ENCODE measurements around the gene TSPAN33. TPM values are rescaled to one million over a fixed set of nuclear protein-coding genes. Genes with fewer than 3 reads are reported as not detected.
A peak's percentile ranks its signal among the peaks of the same experiment; 100 is the strongest.

The TSPAN33 gene
- total and polyA plus RNA-seq, 9 of the 15 experiments (the other 6 are each of a cell fraction or from before 2014, with no cell fraction given), result 0.03 to 1.5 (median 0.23) TPM; not detected in 2

DNA sequence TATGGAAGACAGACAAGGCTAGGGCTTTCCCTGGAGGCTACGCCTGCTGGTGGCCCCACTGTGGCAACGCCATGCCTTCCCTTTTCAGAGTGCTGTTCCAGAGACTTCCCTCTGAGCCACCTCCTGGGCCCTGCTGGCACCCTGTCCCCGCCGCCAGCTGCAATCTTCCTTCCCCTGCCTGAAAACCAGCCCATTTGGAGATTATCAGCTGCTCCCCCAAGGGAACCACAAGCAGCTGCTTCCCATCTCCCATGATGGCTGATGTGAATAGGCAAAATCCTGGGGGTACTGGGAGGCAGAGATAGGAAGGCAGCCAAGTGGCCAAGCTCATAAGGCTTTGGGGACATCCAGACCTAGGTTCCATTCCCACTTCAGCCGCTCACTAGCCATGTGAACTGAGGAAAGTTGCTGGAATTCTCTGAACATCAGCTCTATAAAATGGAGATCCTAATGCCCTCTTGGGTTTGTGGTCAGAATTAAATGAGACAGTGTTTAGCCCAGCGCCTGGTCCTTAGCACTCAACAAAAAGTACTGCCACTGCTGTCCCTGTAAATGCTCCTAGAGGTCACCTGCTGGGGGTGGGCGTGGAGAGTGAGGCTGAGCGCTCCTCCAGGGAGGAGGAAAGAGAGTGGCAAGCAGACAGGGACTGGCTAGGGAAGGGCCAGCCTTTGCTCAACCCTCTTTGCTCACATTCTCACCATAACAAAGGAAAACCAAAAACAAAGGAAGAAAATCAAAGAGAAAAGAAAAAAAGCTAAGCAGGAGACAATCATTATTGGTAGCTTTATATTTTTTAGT is 5.9 kb downstream of the TSPAN33 start (continued):
- TF ChIP-seq RHOXF2B (CRISPR knock-in tag; conservative IDR thresholded peaks at IDR 0.05), result no peak
- no peak for TF ChIP-seq KLF10 (CRISPR knock-in tag; IDR thresholded peaks at IDR 0.05)
- peak; percentile 80; the same call in 1 of the 2 replicates for TF ChIP-seq TARDBP (IDR thresholded peaks at IDR 0.05)
- TF ChIP-seq TCF3 (CRISPR knock-in tag; IDR thresholded peaks at IDR 0.05), result peak; percentile 100
- TF ChIP-seq, protein P1, sequence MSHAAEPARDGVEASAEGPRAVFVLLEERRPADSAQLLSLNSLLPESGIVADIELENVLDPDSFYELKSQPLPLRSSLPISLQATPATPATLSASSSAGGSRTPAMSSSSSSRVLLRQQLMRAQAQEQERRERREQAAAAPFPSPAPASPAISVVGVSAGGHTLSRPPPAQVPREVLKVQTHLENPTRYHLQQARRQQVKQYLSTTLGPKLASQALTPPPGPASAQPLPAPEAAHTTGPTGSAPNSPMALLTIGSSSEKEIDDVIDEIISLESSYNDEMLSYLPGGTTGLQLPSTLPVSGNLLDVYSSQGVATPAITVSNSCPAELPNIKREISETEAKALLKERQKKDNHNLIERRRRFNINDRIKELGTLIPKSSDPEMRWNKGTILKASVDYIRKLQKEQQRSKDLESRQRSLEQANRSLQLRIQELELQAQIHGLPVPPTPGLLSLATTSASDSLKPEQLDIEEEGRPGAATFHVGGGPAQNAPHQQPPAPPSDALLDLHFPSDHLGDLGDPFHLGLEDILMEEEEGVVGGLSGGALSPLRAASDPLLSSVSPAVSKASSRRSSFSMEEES (CRISPR knock-in tag; IDR thresholded peaks at IDR 0.05), result no peak
- no peak for TF ChIP-seq LARP7 (IDR thresholded peaks at IDR 0.05)
- TF ChIP-seq ZKSCAN1 (IDR thresholded peaks at IDR 0.05; ENCODE audit: low read depth, low read length), result peak; percentile 74; the same call in 1 of the 2 replicates
- TF ChIP-seq E2F3 (CRISPR knock-in tag; IDR thresholded peaks at IDR 0.05), result peak; percentile 82
- no peak for TF ChIP-seq E4F1 (CRISPR knock-in tag; IDR thresholded peaks at IDR 0.05; ENCODE audit: borderline replicate concordance)
- TF ChIP-seq, protein P2, sequence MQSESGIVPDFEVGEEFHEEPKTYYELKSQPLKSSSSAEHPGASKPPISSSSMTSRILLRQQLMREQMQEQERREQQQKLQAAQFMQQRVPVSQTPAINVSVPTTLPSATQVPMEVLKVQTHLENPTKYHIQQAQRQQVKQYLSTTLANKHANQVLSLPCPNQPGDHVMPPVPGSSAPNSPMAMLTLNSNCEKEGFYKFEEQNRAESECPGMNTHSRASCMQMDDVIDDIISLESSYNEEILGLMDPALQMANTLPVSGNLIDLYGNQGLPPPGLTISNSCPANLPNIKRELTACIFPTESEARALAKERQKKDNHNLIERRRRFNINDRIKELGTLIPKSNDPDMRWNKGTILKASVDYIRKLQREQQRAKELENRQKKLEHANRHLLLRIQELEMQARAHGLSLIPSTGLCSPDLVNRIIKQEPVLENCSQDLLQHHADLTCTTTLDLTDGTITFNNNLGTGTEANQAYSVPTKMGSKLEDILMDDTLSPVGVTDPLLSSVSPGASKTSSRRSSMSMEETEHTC (IDR thresholded peaks at IDR 0.05), result no peak
- peak; percentile 91 for TF ChIP-seq FOXM1 (IDR thresholded peaks at IDR 0.05; ENCODE audit: low read depth)
- no peak for TF ChIP-seq FOXM1 (CRISPR knock-in tag; IDR thresholded peaks at IDR 0.05; ENCODE audit: low read depth)
- TF ChIP-seq DACH1 (IDR thresholded peaks at IDR 0.05; ENCODE audit: partially characterized antibody), result peak; percentile 69
- TF ChIP-seq ZNF134 (CRISPR knock-in tag; conservative IDR thresholded peaks at IDR 0.05), result peak; percentile 70
- TF ChIP-seq TCFL5 (CRISPR knock-in tag; conservative IDR thresholded peaks at IDR 0.05), result no peak
- TF ChIP-seq ARNT (IDR thresholded peaks at IDR 0.05), result peak; percentile 81 to 89
- TF ChIP-seq, protein P3, sequence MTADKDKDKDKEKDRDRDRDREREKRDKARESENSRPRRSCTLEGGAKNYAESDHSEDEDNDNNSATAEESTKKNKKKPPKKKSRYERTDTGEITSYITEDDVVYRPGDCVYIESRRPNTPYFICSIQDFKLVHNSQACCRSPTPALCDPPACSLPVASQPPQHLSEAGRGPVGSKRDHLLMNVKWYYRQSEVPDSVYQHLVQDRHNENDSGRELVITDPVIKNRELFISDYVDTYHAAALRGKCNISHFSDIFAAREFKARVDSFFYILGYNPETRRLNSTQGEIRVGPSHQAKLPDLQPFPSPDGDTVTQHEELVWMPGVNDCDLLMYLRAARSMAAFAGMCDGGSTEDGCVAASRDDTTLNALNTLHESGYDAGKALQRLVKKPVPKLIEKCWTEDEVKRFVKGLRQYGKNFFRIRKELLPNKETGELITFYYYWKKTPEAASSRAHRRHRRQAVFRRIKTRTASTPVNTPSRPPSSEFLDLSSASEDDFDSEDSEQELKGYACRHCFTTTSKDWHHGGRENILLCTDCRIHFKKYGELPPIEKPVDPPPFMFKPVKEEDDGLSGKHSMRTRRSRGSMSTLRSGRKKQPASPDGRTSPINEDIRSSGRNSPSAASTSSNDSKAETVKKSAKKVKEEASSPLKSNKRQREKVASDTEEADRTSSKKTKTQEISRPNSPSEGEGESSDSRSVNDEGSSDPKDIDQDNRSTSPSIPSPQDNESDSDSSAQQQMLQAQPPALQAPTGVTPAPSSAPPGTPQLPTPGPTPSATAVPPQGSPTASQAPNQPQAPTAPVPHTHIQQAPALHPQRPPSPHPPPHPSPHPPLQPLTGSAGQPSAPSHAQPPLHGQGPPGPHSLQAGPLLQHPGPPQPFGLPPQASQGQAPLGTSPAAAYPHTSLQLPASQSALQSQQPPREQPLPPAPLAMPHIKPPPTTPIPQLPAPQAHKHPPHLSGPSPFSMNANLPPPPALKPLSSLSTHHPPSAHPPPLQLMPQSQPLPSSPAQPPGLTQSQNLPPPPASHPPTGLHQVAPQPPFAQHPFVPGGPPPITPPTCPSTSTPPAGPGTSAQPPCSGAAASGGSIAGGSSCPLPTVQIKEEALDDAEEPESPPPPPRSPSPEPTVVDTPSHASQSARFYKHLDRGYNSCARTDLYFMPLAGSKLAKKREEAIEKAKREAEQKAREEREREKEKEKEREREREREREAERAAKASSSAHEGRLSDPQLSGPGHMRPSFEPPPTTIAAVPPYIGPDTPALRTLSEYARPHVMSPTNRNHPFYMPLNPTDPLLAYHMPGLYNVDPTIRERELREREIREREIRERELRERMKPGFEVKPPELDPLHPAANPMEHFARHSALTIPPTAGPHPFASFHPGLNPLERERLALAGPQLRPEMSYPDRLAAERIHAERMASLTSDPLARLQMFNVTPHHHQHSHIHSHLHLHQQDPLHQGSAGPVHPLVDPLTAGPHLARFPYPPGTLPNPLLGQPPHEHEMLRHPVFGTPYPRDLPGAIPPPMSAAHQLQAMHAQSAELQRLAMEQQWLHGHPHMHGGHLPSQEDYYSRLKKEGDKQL (CRISPR knock-in tag; IDR thresholded peaks at IDR 0.05; ENCODE audit: borderline replicate concordance), result peak; percentile 92; the same call in 1 of the 2 replicates
- no peak for TF ChIP-seq SP2 (IDR thresholded peaks at IDR 0.05; ENCODE audit: extremely low read depth, low read depth, low read length, poor library complexity, severe bottlenecking)

Measured in K562 (cell line).